Trophoblast cell (in vitro differentiated cells and primary cell): ENCODE measurements around the gene ETV7. TPM values are rescaled to one million over a fixed set of nuclear protein-coding genes. Genes with fewer than 3 reads are reported as not detected.

Experiments used
- DNase-seq, 2 donors: peaks; one replicate each; pipeline ENCODE4 v3.0.0-alpha.2; 2016
- H2AFZ ChIP-seq: 2 replicates; pipeline ENCODE4 v1.6.1; 2013; ENCODE audit warnings: low read length, moderate library complexity, mild to moderate bottlenecking; ENCODE audit not compliant: insufficient read depth, poor library complexity
- H2AK5ac ChIP-seq: 2 replicates; pipeline ENCODE4 v1.6.1; 2013; ENCODE audit warnings: mild to moderate bottlenecking, low read length
- H2BK120ac ChIP-seq: 2 replicates; pipeline ENCODE4 v1.6.1; 2013; ENCODE audit warnings: low read length, mild to moderate bottlenecking, moderate library complexity; ENCODE audit not compliant: insufficient read depth, poor library complexity
- H2BK12ac ChIP-seq: 2 replicates; pipeline ENCODE4 v1.6.1; 2013; ENCODE audit warnings: mild to moderate bottlenecking, low read length, moderate library complexity
- H2BK5ac ChIP-seq: 2 replicates; pipeline ENCODE4 v1.6.1; 2013; ENCODE audit warnings: low read length, low read depth, moderate library complexity, mild to moderate bottlenecking; ENCODE audit not compliant: poor library complexity
- H3K14ac ChIP-seq: 2 replicates; pipeline ENCODE4 v1.6.1; 2013; ENCODE audit warnings: mild to moderate bottlenecking, low read length
- H3K18ac ChIP-seq: 2 replicates; pipeline ENCODE4 v1.6.1; 2013; ENCODE audit warnings: mild to moderate bottlenecking, low read length
- H3K23ac ChIP-seq: 2 replicates; pipeline ENCODE4 v1.6.1; 2013; ENCODE audit warnings: low read length
- H3K27ac ChIP-seq: 2 replicates; pipeline ENCODE4 v1.5.1; 2013; ENCODE audit warnings: low read depth, mild to moderate bottlenecking, inconsistent platforms, low read length, moderate library complexity
- H3K27me3 ChIP-seq: 2 replicates; pipeline ENCODE4 v1.6.1; 2013; ENCODE audit warnings: inconsistent platforms, mild to moderate bottlenecking, low read length, moderate library complexity; ENCODE audit not compliant: insufficient read depth
- H3K36me3 ChIP-seq, 2 experiments: 1 replicate in 1 of 2; 2 replicates in 1 of 2; pipeline ENCODE4 v1.6.1; 2013; ENCODE audit warnings: low read length in 2 of 2, mild to moderate bottlenecking in 2 of 2, moderate library complexity in 1 of 2; ENCODE audit not compliant: insufficient read depth in 2 of 2, control insufficient read depth in 1 of 2
- H3K4ac ChIP-seq: 2 replicates; pipeline ENCODE4 v1.6.1; 2013; ENCODE audit warnings: low read depth, mild to moderate bottlenecking, low read length, moderate library complexity
- H3K4me1 ChIP-seq, 2 experiments: 1 replicate in 1 of 2; 2 replicates in 1 of 2; pipeline ENCODE4 v1.6.1; 2013; ENCODE audit warnings: low read length in 2 of 2, mild to moderate bottlenecking in 2 of 2, moderate library complexity in 1 of 2; ENCODE audit not compliant: insufficient read depth in 2 of 2, control insufficient read depth in 1 of 2
- H3K4me2 ChIP-seq: 2 replicates; pipeline ENCODE4 v1.6.1; 2013; ENCODE audit warnings: inconsistent platforms, mild to moderate bottlenecking, low read length, moderate library complexity
- H3K4me3 ChIP-seq: 2 replicates; pipeline ENCODE4 v1.5.1; 2013; ENCODE audit warnings: mild to moderate bottlenecking, low read depth, low read length, inconsistent platforms
- H3K79me1 ChIP-seq: one replicate; pipeline ENCODE4 v1.6.1; 2013; ENCODE audit warnings: low read length
- H3K79me2 ChIP-seq: 2 replicates; pipeline ENCODE4 v1.6.1; 2013; ENCODE audit warnings: low read length, mild to moderate bottlenecking; ENCODE audit not compliant: control insufficient read depth, insufficient read depth, poor library complexity
- H3K9ac ChIP-seq: 2 replicates; pipeline ENCODE4 v1.6.1; 2013; ENCODE audit warnings: mild to moderate bottlenecking, low read length
- H3K9me3 ChIP-seq: 2 replicates; pipeline ENCODE4 v1.6.1; 2013; ENCODE audit warnings: low read depth, mild to moderate bottlenecking, control low read depth, inconsistent platforms, low read length; ENCODE audit not compliant: insufficient read depth
- H4K12ac ChIP-seq: 2 replicates; pipeline ENCODE4 v1.6.1; 2013; ENCODE audit warnings: low read depth, mild to moderate bottlenecking, low read length, moderate library complexity
- H4K8ac ChIP-seq: 2 replicates; pipeline ENCODE4 v1.6.1; 2013; ENCODE audit warnings: low read depth, mild to moderate bottlenecking, low read length, moderate library complexity
- H4K91ac ChIP-seq: one replicate; pipeline ENCODE4 v1.6.1; 2013; ENCODE audit warnings: low read depth, mild to moderate bottlenecking, low read length, moderate library complexity
- WGBS: extraction: QIAGEN DNeasy Blood & Tissue Kit; methylation state at CpG from one replicate; pipeline ENCODE4 v1.1.7; 2013; ENCODE audit warnings: missing lambda C conversion rate; ENCODE audit not compliant: insufficient read length, insufficient coverage; ENCODE audit errors: extremely low coverage; 5-methylcytosine and 5-hydroxymethylcytosine counted together
- polyA plus RNA-seq: library from polyadenylated mRNA; stranded (reverse); fragments of 200-250 nt; gene quantifications from 2 replicates; pipeline ENCODE4 v1.2.3, GENCODE V29; 2013

Gene ETV7
- polyA plus RNA-seq: 0.15 and 0.21 TPM in 2 replicates

GRCh38 chr6:36387440-36388303, at the start of gene ETV7:
ETV7 (minus strand) TSS chr6:36387669; CDS start chr6:36387541, 128 bp downstream.
- H3K4me3 ChIP-seq: peak within 1 kb of the TSS; percentile 11
- H3K36me3 ChIP-seq: no peaks in the 10 kb centered on the region
- H2AFZ ChIP-seq: no peak within 1 kb of the TSS
- H3K4ac ChIP-seq: no peak within 1 kb of the TSS
- H2BK12ac ChIP-seq: no peak within 1 kb of the TSS
- H4K91ac ChIP-seq: no peak within 1 kb of the TSS
- no peak within 1 kb of the TSS for H2BK120ac ChIP-seq
- H3K9me3 ChIP-seq: peaks cover 2% of the 10 kb centered on the region
- H4K8ac ChIP-seq: no peak within 1 kb of the TSS
- H3K14ac ChIP-seq: no peak within 1 kb of the TSS
- no peak within 1 kb of the TSS for H3K18ac ChIP-seq
- H2BK5ac ChIP-seq: no peak within 1 kb of the TSS
- peaks cover 3 to 12% of the 10 kb centered on the region in 2 experiments for H3K4me1 ChIP-seq
- no peaks in the 10 kb centered on the region for H3K79me1 ChIP-seq
- DNase-seq: peak; percentile 81 to 83
- H3K23ac ChIP-seq: no peak within 1 kb of the TSS
- no peaks in the 10 kb centered on the region for H3K79me2 ChIP-seq
- H2AK5ac ChIP-seq: no peak within 1 kb of the TSS
- no CpG with 5 or more reads among the region's 65 CpGs for WGBS
- H3K27me3 ChIP-seq: peaks cover 30% of the 10 kb centered on the region
- H3K4me2 ChIP-seq: peak within 1 kb of the TSS; percentile 57
- H4K12ac ChIP-seq: no peak within 1 kb of the TSS
- H3K27ac ChIP-seq: no peak within 1 kb of the TSS
- no peak within 1 kb of the TSS for H3K9ac ChIP-seq

GRCh38 chr6:36436466-36436865, 49.0 kb upstream of the ETV7 start:
- DNase-seq: no peak
- no peaks in the 10 kb centered on the region for H3K79me2 ChIP-seq
- H3K9me3 ChIP-seq: no peaks in the 10 kb centered on the region
- H4K8ac ChIP-seq: no peak overlapping the region
- H3K4me1 ChIP-seq: peaks cover 4 to 11% of the 10 kb centered on the region in 2 experiments
- H3K27ac ChIP-seq: no peak overlapping the region
- H2BK12ac ChIP-seq: no peak overlapping the region
- no peak overlapping the region for H2BK5ac ChIP-seq
- no peak overlapping the region for H4K91ac ChIP-seq
- no peaks in the 10 kb centered on the region for H3K36me3 ChIP-seq
- H2AK5ac ChIP-seq: no peak overlapping the region
- H3K18ac ChIP-seq: no peak overlapping the region
- H4K12ac ChIP-seq: no peak overlapping the region
- H3K4ac ChIP-seq: no peak overlapping the region
- H3K4me2 ChIP-seq: no peak overlapping the region
- no peak overlapping the region for H3K14ac ChIP-seq
- no CpG with 5 or more reads among the region's 1 CpG for WGBS
- no peak overlapping the region for H3K4me3 ChIP-seq
- peaks cover 7% of the 10 kb centered on the region for H3K79me1 ChIP-seq
- no peak overlapping the region for H3K23ac ChIP-seq
- no peaks in the 10 kb centered on the region for H3K27me3 ChIP-seq
- H2AFZ ChIP-seq: no peak overlapping the region
- H2BK120ac ChIP-seq: no peak overlapping the region
- H3K9ac ChIP-seq: no peak overlapping the region

- H2BK5ac ChIP-seq: peak overlapping the region; percentile 73
- H3K14ac ChIP-seq: no peak overlapping the region
- H2BK120ac ChIP-seq: peak overlapping the region; percentile 55
- peak overlapping the region; percentile 94 for H3K27ac ChIP-seq
- H3K27me3 ChIP-seq: no peaks in the 10 kb centered on the region
- no peak overlapping the region for H3K18ac ChIP-seq
- H2BK12ac ChIP-seq: no peak overlapping the region
- no peaks in the 10 kb centered on the region for H3K36me3 ChIP-seq
- peak overlapping the region; percentile 9 for H3K4me2 ChIP-seq
- no peak overlapping the region for H3K9ac ChIP-seq
- H4K12ac ChIP-seq: no peak overlapping the region
- peaks cover 7 to 18% of the 10 kb centered on the region in 2 experiments for H3K4me1 ChIP-seq
- H3K9me3 ChIP-seq: no peaks in the 10 kb centered on the region
- no peak overlapping the region for H4K8ac ChIP-seq
- H3K79me2 ChIP-seq: no peaks in the 10 kb centered on the region
- H2AK5ac ChIP-seq: no peak overlapping the region
- no peak overlapping the region for H4K91ac ChIP-seq
- peaks cover 14% of the 10 kb centered on the region for H3K79me1 ChIP-seq
- peak; percentile 80 to 95 for DNase-seq
- no peak overlapping the region for H3K4ac ChIP-seq
- no peak overlapping the region for H3K4me3 ChIP-seq
- H3K23ac ChIP-seq: no peak overlapping the region
- H2AFZ ChIP-seq: no peak overlapping the region
- no CpG with 5 or more reads among the region's 4 CpGs for WGBS
Observed at GRCh38 chr6:36432151-36432671, 44.7 kb upstream of the ETV7 start.

- no peak overlapping the region for H4K12ac ChIP-seq
- no peak for DNase-seq
- no peaks in the 10 kb centered on the region for H3K36me3 ChIP-seq
- no peaks in the 10 kb centered on the region for H3K9me3 ChIP-seq
- H3K79me1 ChIP-seq: peaks cover 14% of the 10 kb centered on the region
- H2BK12ac ChIP-seq: peak overlapping the region; percentile 99
- no peaks in the 10 kb centered on the region for H3K27me3 ChIP-seq
- peak overlapping the region; percentile 80 for H3K27ac ChIP-seq
- H3K4ac ChIP-seq: peak overlapping the region; percentile 81
- H4K91ac ChIP-seq: peak overlapping the region; percentile 84
- peak overlapping the region; percentile 76 for H2BK120ac ChIP-seq
- peak overlapping the region; percentile 59 for H3K14ac ChIP-seq
- peak overlapping the region; percentile 46 for H3K18ac ChIP-seq
- no peak overlapping the region for H3K4me2 ChIP-seq
- no peak overlapping the region for H3K9ac ChIP-seq
- H4K8ac ChIP-seq: peak overlapping the region; percentile 61
- no peak overlapping the region for H2AFZ ChIP-seq
- peak overlapping the region; percentile 86 for H2BK5ac ChIP-seq
- WGBS: no CpG with 5 or more reads among the region's 4 CpGs
- H3K4me1 ChIP-seq: peaks cover 7 to 18% of the 10 kb centered on the region in 2 experiments
- H2AK5ac ChIP-seq: peak overlapping the region; percentile 72
- H3K4me3 ChIP-seq: no peak overlapping the region
- H3K23ac ChIP-seq: no peak overlapping the region
- no peaks in the 10 kb centered on the region for H3K79me2 ChIP-seq
Observed at GRCh38 chr6:36431197-36431596, 43.7 kb upstream of the ETV7 start.
